Measurements from ENCODE around the gene TMEM184A. TPM values are rescaled to one million over a fixed set of nuclear protein-coding genes. Genes with fewer than 3 reads are reported as not detected.
A peak's percentile ranks its signal among the peaks of the same experiment; 100 is the strongest.
"Not testable (repeated sequence)": the region's sequence is repeated elsewhere in the genome, so short reads cannot be mapped to it uniquely, and the experiment has no call there.

The TMEM184A gene
- total RNA-seq, 1 experiment from 2014 or later = 1.7 TPM

DNA sequence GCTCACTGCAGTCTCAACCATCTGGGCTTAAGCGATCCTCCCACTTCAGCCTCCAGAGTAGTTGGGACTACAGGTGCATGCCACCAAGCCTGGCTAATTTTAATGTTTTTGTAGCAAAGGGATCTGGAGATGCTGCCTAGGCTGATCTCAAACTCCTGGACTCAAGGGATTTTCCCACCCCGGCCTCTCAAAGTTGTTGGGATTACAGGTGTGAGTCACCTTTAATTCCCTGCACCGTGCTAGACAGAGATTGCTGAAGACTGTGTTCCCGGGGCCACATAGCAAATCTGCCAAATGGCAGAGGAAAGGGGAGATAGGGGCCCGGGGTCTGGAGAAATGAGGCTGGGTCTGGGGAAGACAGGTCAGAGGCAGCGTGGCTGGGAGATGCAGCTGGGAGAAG is 34.5 kb upstream of the TMEM184A start:
- no peak for DNase-seq (ENCODE audit: low read depth)

DNA sequence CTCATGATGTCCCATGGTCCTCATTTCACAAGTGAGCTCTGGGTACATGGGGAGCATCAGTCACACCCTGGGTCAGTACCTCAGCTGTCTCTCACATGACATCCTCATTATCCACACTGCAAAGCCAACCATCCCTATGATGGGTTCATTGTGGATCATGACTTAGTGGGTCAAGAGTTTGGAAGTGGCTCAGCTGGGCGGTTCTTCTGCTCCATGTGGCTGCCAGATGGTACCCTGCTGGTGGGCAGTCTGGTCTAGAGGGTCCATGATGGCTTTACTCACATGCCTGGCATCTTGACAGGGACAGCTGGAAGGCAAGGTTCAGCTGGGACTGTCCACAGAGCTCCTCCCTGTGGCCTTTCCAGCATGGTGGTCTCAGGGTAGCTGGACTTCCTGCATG is 33.0 kb upstream of the TMEM184A start:
- DNase-seq (ENCODE audit: low read depth) = no peak

GRCh38 chr7:1587738-1588137 is 31.7 kb upstream of the TMEM184A start:
- DNase-seq (ENCODE audit: low read depth) = no peak

- DNase-seq (ENCODE audit: low read depth) = peak; percentile 40
Measured at GRCh38 chr7:1586827-1587705, 31.1 kb upstream of the TMEM184A start.

DNA sequence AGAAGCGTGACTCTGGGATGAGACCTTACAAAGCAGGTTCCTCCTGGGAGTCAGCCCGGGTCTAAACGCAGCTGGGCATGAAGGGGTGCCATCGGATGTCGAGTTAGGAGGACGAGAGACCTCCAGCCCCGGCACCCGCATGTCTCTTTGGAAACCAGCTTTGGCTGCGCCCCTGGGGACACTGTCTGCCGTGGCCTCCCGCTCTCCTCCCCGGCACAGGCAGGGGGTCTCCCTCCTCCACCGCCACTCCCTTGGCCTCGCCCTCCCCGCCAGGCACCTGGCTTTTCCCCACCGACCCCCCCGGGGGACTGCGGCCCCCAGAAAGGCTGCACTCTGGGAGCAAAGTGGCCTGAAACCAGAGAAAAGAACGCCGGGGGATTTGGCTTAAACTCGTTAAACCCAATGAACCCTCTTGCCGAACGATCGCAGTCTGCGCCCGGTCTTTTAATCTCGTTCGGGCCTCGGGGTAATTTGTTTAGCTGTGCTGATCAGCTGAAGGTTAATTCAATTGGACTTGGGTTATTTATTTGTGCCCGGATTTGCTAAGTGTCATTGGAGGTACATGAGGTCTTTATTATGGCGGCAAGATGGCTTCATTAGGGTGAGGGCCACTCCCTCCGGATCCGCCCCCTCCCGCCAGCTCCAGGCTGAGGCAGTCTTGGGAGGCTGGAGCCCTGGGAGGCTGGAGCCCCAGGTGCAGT is 30.3 kb upstream of the TMEM184A start:
- DNase-seq (ENCODE audit: low read depth) = peak; percentile 46

GRCh38 chr7:1585142-1585981 is 29.4 kb upstream of the TMEM184A start:
- DNase-seq (ENCODE audit: low read depth) = no peak

GRCh38 chr7:1584700-1585099 is 28.7 kb upstream of the TMEM184A start:
- no peak for DNase-seq (ENCODE audit: low read depth)

GRCh38 chr7:1583241-1583930 is 27.4 kb upstream of the TMEM184A start:
- not testable (repeated sequence) for DNase-seq (ENCODE audit: low read depth)

DNA sequence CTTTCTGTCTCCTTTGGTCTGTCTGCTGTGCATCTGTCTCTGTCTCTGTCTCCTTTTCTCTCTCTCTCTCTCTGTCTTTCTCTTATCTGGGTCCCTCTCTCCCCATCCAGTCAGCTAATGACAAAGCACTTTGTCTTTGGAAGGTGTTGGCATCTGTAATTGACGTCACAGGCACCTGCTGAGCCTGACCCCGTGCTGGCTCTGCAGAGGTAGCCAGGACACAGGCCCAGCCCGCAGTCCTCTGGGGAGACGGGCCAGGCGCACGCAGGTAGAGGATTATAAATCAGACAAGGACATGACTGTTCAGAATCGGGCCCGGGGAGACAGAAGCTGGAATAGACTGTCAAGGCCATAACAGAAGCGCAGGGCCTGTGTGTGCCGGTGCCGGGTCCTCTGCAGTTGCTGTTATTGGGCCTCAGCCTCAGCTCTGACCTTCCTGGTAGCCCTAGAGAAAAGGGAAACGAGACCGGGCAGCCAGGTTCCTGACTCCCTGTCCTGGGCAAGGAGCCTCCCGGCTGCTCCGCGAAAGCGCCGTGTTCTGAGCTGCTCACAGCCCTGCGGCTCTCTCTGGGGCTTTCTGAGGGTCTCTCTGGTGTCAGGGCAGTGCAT is 24.5 kb upstream of the TMEM184A start:
- DNase-seq (ENCODE audit: low read depth) = no peak

- DNase-seq (ENCODE audit: low read depth) = peak; percentile 82
Measured at GRCh38 chr7:1579481-1580421, 23.7 kb upstream of the TMEM184A start.

GRCh38 chr7:1578513-1578912 is 22.5 kb upstream of the TMEM184A start:
- no peak for DNase-seq (ENCODE audit: low read depth)

- no peak for DNase-seq (ENCODE audit: low read depth)
Measured at GRCh38 chr7:1576521-1577253, 20.7 kb upstream of the TMEM184A start.

DNA sequence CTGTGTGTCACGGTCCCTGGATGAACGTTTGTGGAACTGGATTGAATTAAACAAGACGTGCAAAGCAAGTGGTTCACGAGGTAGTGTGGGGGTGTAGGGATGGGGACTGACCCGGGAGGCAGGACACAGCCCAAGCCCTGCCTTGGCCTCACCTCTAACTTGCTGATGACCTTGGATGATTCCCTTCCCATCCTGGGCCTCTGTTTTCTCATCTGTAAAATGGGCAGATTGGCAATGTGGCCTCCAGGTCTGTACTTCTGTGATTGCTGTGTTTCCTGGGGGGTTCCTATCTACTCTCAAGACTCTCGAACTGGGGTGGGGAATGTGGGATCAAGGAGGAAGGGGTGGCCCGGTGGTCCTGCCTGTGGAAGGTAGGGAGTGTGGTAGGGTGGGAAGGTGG is 19.8 kb upstream of the TMEM184A start:
- no peak for DNase-seq (ENCODE audit: low read depth)

GRCh38 chr7:1572111-1572822 is 16.3 kb upstream of the TMEM184A start:
- no peak for DNase-seq (ENCODE audit: low read depth)

GRCh38 chr7:1569833-1570632 is 14.0 kb upstream of the TMEM184A start, which contains the start of gene PSMG3:
TSS of gene PSMG3 (minus strand) at chr7:1570032. CDS start at chr7:1569339, 693 bp downstream.
- DNase-seq (ENCODE audit: low read depth) = peak; percentile 96

GRCh38 chr7:1569440-1569832 is 13.4 kb upstream of the TMEM184A start:
- DNase-seq (ENCODE audit: low read depth) = no peak

DNA sequence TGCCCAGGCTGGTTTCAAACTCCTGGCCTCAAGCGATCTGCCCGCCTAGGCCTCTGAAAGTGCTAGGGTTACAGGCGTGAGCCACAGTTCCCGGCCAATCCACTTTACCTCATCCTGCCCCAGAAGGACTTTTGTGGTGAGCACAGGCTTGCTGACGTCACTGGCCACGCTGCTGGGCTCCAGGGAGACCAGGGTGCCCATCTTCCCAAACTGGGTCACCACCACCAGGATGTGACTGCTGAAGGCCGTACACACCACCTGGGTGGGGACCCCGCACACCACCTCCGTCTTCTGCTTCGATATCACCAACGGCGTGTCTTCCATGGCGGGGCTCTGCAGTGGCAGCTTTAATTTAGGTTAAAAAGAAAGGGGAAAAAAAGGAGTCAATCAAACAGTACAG is 13.0 kb upstream of the TMEM184A start:
- DNase-seq (ENCODE audit: low read depth) = peak; percentile 88

Data from Daoy (cell line).